Occipital lobe (tissue), 2 donors: ENCODE results near the gene SLC9A9. TPM values are rescaled to one million over a fixed set of nuclear protein-coding genes. Genes with fewer than 3 reads are reported as not detected.

Source experiments
- DNase-seq: peaks from one replicate; lab custom pipeline; 2025; lab: John Stamatoyannopoulos, UW
- total RNA-seq: library from RNA; depleted of rRNA; stranded (reverse); fragments of >200 nt; gene quantifications from one replicate; pipeline ENCODE4 v1.2.3, GENCODE V29; 2014

The SLC9A9 gene
- total RNA-seq, 1 donor from 2014 or later: 7.3 TPM

GRCh38 chr3:143757691-143758090 is 90.6 kb downstream of the SLC9A9 start:
- DNase-seq: no peak

- DNase-seq: no peak
Measured at GRCh38 chr3:143755978-143756377, 92.3 kb downstream of the SLC9A9 start.

- DNase-seq: no peak
Measured at GRCh38 chr3:143754090-143754489, 94.2 kb downstream of the SLC9A9 start.

DNA sequence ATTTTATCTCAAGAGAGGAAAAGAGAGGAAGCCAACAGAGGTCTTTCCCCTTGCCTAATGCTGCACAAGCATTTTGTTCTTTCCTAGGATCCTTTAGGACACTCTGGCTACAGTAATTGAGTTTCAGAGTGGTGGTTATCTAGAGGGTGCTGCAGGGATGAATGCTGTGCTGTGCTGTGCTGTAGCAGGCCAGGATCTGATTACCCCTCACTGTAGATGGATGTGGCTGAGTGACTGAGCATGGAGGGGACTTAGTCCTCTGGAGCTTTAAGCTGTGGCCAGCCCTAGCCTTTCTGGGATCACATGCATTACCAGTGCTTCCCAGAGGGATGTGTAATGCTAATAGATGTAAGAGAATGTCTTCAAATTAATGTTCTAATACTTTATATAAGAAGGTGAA is 94.8 kb downstream of the SLC9A9 start:
- DNase-seq: no peak

DNA sequence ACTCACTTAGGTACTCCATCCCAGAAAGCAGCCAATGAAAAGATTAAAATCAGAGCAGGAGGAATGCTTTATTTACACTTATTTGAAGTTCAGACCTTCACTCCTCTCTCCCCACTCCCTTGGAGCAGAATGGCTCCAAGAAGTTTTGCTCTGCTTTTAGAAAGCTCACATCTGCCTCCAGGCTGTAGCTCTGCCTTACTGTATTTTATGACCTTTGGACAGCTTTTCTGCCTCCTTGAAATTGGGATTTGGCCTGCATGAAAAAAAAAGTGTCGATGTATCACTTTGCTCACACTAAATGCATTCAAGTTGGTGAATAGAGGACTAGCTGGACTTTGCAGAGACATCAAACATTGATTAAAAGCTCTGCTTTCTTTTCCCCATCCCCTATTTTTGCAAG is 95.3 kb downstream of the SLC9A9 start:
- DNase-seq: no peak

DNA sequence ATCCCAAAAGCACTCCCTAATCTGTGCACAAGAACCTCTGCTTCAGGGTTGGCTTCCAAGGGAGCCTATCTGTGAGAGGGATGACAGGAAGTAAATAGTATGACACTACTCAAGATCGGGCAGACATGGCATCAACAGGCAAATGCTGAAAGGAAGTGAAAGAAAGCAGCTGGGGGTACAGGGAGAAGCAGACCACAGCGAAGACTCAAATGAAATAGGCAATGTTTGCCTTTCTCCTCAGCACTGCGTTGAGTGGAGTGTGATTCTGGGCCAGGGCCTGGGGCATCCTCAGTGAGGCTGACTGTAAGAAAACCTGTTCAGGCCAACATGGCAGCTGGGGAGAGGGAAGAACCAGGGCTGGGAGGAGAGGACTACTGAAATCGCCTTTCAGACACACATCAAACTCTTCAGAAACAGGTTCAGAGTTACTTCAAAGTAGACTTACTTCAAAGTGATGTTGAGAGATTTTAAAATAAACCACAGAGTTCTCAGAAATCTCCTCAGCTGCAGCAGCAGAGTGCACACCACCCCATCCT is 96.6 kb downstream of the SLC9A9 start:
- no peak for DNase-seq

DNA sequence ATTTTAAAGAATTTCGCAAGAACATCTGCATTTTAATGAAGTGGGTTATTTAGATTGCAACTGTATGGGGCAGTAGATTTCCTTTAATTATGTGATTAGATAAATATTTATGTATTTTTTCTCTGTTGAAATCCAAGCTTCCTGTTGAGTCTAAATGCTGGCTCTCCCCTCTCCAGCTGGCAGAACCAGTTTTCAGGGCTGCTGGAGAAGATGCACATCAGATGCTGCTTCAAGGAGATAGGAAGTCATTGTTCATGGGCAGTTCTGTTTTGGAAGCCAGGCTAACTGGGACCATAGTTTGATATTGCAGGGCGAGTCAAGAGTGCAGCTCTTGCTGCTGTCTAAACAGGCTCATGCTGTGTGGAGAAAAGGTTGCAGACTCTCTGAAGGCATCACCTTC is 97.4 kb downstream of the SLC9A9 start:
- DNase-seq: no peak

DNA sequence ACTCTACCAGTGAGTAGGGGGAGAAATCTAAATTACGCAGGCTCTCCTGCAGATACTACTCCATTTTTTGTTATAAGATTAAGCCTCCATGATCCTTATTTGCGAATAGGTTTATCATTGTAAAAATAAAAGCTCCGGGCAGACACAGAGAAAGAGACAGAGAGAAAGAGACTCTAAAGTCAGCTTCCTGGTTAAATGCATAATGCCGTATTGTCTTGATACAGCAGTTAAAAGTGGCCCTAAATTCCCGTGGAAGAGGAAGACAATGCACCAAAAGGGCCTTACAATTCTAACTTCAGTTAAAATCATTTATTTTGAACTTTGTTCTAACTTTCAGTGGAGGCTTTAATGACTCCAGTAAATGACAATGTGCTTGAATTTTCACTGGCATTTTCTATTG is 98.3 kb downstream of the SLC9A9 start:
- DNase-seq: no peak

GRCh38 chr3:143737065-143737464 is 111.2 kb downstream of the SLC9A9 start:
- no peak for DNase-seq

DNA sequence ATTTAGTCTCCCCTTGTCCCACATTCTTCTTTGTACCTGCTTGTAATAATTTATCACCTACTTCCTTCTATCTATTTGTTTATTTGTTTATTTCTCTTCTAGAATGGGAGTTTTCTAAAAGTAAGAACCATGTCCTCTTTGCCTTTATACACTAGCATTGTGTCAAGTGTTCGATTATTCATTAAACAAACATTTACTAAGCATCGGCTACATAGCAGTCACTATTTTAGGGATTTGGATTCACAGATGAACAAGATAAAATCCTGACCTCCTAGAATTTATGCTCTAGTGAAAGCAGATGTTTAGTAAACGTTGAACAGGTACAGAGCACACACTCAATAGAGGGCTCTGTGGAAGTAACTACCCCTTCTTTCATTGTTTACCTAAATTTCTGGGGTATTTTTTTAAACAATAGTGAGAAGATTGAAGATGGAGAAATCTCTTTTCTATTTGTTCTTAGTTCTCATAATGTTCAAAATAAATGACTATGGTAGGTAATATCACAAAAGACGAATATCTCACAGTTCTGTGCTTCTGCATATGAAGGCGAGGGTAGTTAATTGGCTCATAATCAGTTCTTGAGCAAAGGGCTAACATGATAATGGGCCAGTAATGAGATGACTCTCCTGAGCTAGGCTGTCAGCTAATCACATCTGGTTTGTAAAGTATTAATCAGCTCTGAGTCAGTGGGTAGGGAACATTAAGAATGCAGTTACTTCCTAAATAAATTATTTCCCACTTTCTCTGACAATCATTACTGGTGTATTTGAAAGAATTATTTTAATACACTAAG is 111.9 kb downstream of the SLC9A9 start:
- no peak for DNase-seq

GRCh38 chr3:143731776-143732175 is 116.5 kb downstream of the SLC9A9 start:
- no peak for DNase-seq

- no peak for DNase-seq
Measured at GRCh38 chr3:143731320-143731719, 116.9 kb downstream of the SLC9A9 start.

DNA sequence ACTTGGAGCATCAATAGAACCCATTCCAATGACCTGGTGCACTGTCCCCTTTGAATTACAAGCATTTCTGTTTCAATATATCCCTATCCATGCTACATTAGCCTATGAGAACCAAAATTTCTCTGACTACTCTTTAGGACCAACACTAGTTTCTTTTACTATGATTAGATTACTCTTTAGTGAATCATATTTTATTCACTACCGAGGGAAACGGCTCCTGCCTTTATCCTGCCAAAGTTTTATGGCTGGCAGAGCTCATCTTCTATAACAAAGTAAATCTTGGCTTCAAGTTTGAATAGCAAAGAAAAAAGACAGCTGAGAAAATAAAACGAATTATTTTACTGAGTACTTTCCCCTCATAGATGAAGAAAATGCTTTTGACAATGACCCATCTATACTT is 120.9 kb downstream of the SLC9A9 start:
- DNase-seq: no peak

- DNase-seq: no peak
Measured at GRCh38 chr3:143726727-143727126, 121.5 kb downstream of the SLC9A9 start.

- DNase-seq: no peak
Measured at GRCh38 chr3:143720381-143720780, 127.9 kb downstream of the SLC9A9 start.

GRCh38 chr3:143718463-143718862 is 129.8 kb downstream of the SLC9A9 start:
- no peak for DNase-seq

GRCh38 chr3:143716731-143717130 is 131.5 kb downstream of the SLC9A9 start:
- DNase-seq: no peak

GRCh38 chr3:143712522-143712921 is 135.7 kb downstream of the SLC9A9 start:
- no peak for DNase-seq

DNA sequence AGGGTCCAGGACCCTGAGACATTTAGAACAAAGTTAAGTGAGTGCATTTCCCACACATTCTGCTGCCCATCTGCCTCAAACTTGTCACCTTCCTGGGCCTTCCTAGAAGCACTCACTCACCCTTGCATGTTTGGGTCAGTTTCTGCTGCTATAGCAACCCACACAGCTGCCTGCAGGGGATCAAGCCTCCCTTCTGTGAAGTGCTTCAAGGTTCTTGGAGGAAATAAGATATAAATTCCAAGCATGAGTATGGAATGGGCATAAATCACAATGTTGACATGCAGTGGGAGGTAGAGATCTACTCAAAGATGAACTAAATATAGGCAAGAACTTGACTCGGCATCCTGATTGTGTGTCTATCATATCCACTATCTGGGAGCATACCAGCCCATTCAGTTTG is 140.4 kb downstream of the SLC9A9 start:
- no peak for DNase-seq

DNA sequence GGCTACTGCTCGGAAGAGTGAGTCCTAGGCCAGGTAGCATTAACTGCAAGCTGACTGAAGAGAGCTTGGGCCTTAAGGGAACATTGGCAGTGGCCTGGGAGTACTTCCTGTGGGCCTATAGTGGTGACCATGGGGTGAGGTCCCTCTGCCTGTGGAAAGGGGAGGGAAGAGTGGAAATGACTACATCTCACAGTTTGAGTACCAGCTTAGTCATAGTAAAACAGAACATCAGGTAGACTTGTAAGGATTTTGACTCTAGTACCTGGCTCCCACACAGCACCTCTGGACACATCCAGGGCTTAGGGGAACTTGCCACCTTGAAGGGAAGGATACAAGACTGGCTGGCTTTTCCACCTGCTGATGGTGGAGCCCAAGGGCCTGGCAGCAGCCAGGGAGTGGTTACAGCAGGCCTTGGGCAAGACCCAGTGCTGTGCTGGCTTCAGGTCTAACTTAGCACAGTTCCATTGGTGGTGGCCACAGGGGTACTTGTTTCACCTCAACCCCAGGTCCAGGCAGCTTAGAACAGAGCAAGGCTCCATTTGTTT is 147.8 kb downstream of the SLC9A9 start:
- DNase-seq: no peak

- no peak for DNase-seq
Measured at GRCh38 chr3:143699424-143699823, 148.8 kb downstream of the SLC9A9 start.

DNA sequence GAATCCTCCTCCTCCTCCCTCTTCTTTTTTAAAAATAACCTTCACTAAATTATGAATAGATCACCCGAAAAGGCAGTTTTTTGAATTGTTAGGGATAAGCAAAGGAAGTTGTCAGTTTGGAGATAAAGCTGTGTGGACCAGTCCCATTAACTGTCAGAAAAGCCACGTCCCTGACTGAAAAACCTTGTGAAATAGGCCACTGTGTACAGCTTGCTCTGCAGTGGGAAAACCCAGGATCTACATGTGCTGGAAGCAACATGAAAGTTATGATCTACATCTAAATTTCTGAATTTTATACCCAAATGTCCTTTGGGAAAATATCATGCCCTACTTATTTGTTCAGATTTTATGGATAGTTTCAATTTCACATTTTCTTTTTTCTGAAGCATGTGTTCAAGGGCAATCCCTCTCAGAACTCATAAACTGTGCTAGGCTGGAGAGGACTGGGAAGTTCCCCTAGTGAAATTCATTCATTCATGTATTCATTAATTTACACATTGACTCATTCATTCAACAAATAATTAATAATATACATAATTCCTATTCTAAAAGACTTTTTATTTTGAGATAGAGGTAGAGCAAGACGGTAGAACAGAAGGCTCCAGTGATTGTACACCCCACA is 149.5 kb downstream of the SLC9A9 start:
- no peak for DNase-seq

GRCh38 chr3:143697975-143698374 is 150.3 kb downstream of the SLC9A9 start:
- no peak for DNase-seq
